Lower leg skin (tissue), 4 donors: ENCODE results near the gene EREG. TPM values are rescaled to one million over a fixed set of nuclear protein-coding genes. Genes with fewer than 3 reads are reported as not detected.

Experiments
- DNase-seq, 2 donors: peaks; one replicate each; pipeline ENCODE4 v3.0.0-alpha.2; 2019; ENCODE audit warnings: low spot score in 2 of 2
- H3K4me3 ChIP-seq: fragments of 200-600 bp; sonication (generic); 2 replicates; pipeline ENCODE4 v1.5.1; 2017; ENCODE audit warnings: mild to moderate bottlenecking, low read depth; ENCODE audit not compliant: poor library complexity, severe bottlenecking
- POLR2A ChIP-seq, 2 donors: fragments of 450-650 bp; IDR thresholded peaks; one replicate each; pipeline ENCODE4 v1.6.1; 2016 to 2017; ENCODE audit warnings: antibody characterized with exemption in 2 of 2, mild to moderate bottlenecking in 1 of 2, moderate library complexity in 1 of 2
- WGBS, 2 donors: methylation state at CpG; one replicate each; pipeline ENCODE4 v1.1.5; 2018; 5-methylcytosine and 5-hydroxymethylcytosine counted together
- intact Hi-C: fragments of 100-400 bp; cut with DNase I; formaldehyde crosslinking; loops from one replicate; pipeline ENCODE4 v1.15.0; 2023; ENCODE audit warnings: low total_unique reads
- total RNA-seq, 4 donors: library from RNA; depleted of rRNA; stranded (reverse); fragments of >200 nt; gene quantifications; one replicate each; pipeline ENCODE4 v1.1.0, GENCODE V29; 2016
- TF ChIP-seq, protein P1 (sequence below), 3 donors: fragments of 450-650 bp; IDR thresholded peaks; one replicate each; pipeline ENCODE4 v1.5.1; 2016; ENCODE audit warnings: antibody characterized with exemption in 3 of 3, mild to moderate bottlenecking in 3 of 3, moderate library complexity in 2 of 3

EREG gene
- total RNA-seq, 4 donors from 2014 or later: 21.4 to 52.1 (median 44.3) TPM

DNA sequence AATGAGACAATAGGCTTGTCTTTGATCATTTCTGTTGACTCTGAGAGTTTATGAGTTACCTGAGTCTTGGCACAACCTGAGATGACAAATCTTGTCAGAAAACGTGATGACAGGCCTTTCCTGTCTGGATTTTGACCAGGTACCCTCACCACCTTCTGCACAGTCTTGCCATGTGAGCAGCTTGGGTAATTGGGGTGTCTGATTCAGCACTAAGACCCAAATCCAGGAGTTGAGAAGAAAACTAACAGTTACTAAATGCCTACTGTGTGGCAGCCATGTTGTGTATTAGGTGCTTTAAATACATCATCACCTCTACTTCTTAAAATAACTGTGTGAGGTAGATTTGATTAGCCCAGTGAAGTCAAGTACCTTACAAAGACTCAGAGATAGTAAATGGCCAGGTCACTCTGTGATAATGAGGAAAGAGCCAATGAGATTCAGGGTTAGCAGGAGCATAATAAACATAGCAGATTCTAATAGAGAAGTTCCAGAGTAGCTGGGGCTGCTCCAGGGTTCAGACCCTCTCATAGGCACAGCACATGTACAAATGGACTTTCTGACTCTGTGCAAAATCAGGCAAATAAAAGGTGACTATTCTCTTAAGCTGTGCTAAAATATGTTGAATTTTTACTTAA is 2.8 kb downstream of the EREG start:
- no peak for DNase-seq
- 12 to 22% methylated on average over 1 of the region's 1 CpG for WGBS, 2 donors
- intact Hi-C loops: no loop called here
- TF ChIP-seq, protein P1, sequence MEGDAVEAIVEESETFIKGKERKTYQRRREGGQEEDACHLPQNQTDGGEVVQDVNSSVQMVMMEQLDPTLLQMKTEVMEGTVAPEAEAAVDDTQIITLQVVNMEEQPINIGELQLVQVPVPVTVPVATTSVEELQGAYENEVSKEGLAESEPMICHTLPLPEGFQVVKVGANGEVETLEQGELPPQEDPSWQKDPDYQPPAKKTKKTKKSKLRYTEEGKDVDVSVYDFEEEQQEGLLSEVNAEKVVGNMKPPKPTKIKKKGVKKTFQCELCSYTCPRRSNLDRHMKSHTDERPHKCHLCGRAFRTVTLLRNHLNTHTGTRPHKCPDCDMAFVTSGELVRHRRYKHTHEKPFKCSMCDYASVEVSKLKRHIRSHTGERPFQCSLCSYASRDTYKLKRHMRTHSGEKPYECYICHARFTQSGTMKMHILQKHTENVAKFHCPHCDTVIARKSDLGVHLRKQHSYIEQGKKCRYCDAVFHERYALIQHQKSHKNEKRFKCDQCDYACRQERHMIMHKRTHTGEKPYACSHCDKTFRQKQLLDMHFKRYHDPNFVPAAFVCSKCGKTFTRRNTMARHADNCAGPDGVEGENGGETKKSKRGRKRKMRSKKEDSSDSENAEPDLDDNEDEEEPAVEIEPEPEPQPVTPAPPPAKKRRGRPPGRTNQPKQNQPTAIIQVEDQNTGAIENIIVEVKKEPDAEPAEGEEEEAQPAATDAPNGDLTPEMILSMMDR (IDR thresholded peaks at IDR 0.05): no peak
- no peak for TF ChIP-seq POLR2A (IDR thresholded peaks at IDR 0.05)
- no peak overlapping the region for H3K4me3 ChIP-seq

DNA sequence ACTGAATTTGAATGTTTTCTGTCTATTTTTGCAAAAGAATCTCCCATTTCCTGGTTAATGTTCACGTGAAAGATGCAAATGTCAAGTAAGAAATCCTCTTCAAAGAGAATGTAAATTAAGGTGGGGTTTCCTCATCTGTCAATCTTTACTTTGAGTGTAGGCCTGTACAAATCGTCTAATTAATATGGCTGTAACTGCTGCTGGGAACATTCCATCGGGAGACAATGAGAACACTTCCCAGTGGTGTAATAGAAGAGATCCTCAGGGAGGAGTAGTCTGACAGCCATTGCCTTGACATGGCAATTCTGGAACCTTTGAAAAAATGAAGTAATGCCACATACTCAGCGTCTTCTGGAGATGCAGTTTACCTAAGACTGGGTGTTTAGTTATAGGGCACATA is 3.7 kb downstream of the EREG start:
- intact Hi-C loops: no loop called here
- 46 to 48% methylated on average over 4 of the region's 4 CpGs for WGBS, 2 donors

GRCh38 chr4:74369855-74370254 is 4.9 kb downstream of the EREG start:
- intact Hi-C loops: loop anchor here (10.0 kb wide), 1 partner anchor 305 kb away; no protein-coding TSS in a partner anchor
- H3K4me3 ChIP-seq: no peak overlapping the region
- DNase-seq: no peak
- TF ChIP-seq POLR2A (IDR thresholded peaks at IDR 0.05): no peak
- TF ChIP-seq, protein P1 (IDR thresholded peaks at IDR 0.05): no peak
- WGBS, 2 donors: 58 to 67% methylated on average over 2 of the region's 2 CpGs

More for the DNA sequence above, 3.7 kb downstream of the EREG start:
- H3K4me3 ChIP-seq: no peak overlapping the region
- no peak for TF ChIP-seq POLR2A (IDR thresholded peaks at IDR 0.05)
- TF ChIP-seq, protein P1 (IDR thresholded peaks at IDR 0.05): no peak
- DNase-seq: no peak

DNA sequence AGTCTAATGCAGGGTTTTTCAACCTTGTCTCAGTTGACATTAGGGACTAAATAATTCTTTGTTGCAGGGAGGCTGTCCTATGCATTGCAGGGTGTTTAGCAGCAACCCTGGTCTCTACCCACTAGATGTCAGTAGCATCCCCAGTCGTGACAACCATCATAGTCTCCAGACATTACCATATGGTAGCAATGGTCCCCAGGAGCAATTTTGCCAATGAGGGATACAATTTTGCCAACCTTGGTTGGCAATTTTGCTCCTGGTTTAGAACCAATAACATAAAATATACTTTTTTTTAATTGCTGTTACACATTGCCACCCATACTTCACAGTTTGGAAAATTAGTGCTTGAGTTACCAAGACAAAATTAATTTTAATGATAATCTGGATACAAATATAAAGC is 6.0 kb downstream of the EREG start:
- no peak for DNase-seq
- no peak overlapping the region for H3K4me3 ChIP-seq
- WGBS, 2 donors: 0 to 9% methylated on average over 1 of the region's 1 CpG
- intact Hi-C loops: loop anchor here (10.0 kb wide), 1 partner anchor 304 kb away; no protein-coding TSS in a partner anchor
- TF ChIP-seq POLR2A (IDR thresholded peaks at IDR 0.05): no peak
- TF ChIP-seq, protein P1 (IDR thresholded peaks at IDR 0.05): no peak

GRCh38 chr4:74374128-74374527 is 9.2 kb downstream of the EREG start:
- H3K4me3 ChIP-seq: no peak overlapping the region
- intact Hi-C loops: loop anchor here (10.0 kb wide), 1 partner anchor 301 kb away; no protein-coding TSS in a partner anchor
- TF ChIP-seq POLR2A (IDR thresholded peaks at IDR 0.05): no peak
- TF ChIP-seq, protein P1 (IDR thresholded peaks at IDR 0.05): no peak
- DNase-seq: no peak
- whole genome bisulfite sequencing, 2 donors: 30 to 57% methylated on average over 1 of the region's 1 CpG
